ENCODE data around the gene KRT6B.

The KRT6B gene

DNA sequence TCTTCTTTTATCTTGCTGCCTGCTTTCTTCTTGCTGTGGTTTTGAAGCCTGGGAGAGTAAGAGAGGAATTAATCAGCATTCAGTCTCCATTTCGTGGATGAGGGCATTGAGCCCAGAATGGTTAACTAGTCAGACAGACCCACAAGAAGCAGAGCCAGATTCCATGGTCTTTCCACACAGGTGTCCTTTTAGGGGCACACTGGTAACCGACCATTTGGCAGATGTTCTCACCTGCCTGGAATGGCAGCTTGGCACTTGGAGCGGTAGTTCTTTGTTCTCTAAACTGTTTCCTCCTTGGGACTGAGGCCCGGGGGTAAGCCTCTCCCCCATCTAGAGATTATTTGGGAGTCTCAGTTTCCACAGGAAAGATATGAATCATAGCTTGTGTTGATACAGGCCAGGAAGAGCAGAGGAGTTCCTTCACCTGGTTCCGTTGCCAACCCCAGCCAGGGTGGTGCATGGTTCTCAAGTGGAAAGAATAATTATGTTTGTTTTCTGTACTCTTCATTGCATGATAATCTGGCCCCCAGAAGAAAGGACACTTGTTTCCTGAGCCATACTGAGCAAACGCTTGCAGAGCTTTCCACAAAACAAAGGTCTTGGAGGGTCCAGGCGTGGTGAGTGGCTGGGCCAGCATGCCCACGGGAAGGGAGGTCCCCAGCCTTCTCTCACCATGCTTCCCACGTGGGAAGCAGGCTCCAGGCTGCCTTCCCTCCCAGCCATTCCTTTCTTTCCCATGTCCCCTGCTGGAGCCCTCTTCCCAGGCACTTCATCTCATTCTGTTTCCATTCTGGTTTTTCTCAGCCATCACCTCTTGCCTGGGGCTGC, 15.7 kb downstream of the KRT6B start:
- no peak for DNase-seq
- TF ChIP-seq POLR2A (IDR thresholded peaks at IDR 0.05; ENCODE audit: low read length) (no peak), GATA1 (IDR thresholded peaks at IDR 0.05; ENCODE audit: low read depth, low read length) (no peak)

DNA sequence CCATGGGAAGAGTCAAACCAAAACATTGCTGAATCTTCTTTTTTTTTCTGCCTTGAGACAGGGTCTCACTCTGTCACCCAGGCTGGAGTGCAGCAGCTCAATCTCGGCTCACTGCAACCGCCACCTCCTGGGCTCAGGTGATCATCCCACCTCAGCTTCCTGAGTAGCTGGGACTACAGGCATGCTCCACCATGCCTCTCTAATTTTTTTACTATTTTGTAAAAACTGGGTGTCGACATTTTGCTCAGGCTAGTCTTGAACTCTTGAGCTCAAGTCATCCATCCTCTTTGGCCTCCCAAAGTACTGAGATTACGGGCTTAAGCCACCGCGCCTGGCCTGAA, 16.3 kb downstream of the KRT6B start:
- DNase-seq, result no peak

DNA sequence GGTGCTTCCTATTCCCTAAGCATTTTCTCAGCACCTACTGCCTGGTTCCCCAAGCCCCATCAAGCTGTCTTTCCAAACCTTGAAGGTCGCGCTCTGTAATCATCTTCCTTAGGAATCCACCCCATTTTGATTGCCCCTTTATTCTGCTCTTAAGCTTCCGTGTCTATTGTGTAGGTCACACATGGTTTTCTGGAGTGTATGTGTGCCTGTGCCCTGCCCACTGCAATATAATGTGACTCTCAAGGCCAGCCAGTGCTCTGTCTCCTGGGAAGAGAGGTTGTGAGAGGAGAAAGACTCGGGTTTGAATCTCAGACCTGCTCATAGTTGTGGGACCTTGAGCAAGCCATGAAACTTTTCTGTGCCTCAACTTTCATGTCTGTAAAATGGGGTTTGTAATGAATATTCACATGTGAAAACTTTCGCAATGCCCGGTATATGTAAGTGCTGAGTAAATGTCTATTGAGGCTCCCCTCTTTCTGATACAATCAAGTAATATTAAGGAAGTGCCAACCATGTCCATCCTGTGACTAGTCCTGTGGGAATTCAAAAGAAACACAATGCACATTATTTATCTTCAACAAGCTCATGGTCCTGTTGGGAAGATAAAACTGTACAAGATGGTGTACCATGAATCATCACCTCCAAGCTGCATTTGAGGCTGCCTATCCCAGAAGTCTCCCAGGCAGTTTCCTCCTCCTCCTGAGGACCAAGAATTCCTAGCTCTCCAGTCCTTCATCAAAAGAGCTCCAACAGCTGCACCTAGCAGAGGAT, 17.0 kb downstream of the KRT6B start:
- DNase-seq, result no peak
- TF ChIP-seq POLR2A (IDR thresholded peaks at IDR 0.05; ENCODE audit: low read length) (no peak), GATA1 (IDR thresholded peaks at IDR 0.05; ENCODE audit: low read depth, low read length) (no peak)

More for the DNA sequence above, 16.3 kb downstream of the KRT6B start:
- no peak for TF ChIP-seq POLR2A (IDR thresholded peaks at IDR 0.05; ENCODE audit: low read length)
- TF ChIP-seq GATA1 (IDR thresholded peaks at IDR 0.05; ENCODE audit: low read depth, low read length), result no peak

DNA sequence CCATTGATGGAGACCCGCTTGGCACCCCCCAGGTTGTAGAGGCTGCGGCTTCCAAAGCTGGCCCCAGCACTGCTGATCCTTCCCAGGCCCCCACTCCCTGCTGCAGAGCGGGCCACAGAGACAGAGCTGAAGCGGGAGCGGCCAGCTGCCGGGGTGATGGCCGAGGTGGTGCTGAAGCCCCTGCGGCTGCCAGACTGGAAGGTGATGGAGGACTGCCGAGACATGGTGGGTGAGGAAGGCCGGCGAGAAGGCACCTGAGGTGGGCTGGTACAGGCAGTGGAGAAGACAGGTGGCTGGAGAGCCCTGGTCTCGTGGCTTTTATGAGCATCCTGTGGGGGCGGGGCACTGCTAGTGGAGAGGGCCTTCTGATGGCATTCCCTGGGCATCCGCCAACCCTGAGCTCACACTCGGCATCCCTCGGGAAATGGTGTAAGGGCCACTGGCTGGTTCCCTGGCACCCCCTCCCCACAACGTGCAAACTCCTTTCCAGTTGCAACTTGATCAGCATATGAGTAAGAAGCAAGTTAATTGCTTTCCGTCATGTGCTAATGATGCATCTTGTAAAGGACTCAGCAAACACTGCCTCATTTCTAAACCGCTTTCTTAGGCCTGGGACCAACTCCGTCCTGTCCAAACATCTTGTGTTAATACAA, 17.7 kb downstream of the KRT6B start, which contains the start of gene KRT75:
Gene KRT75 (minus strand): TSS at position 291 of the 653 bp plus-strand sequence. CDS start 67 bp downstream, at position 224.
- DNase-seq, result no peak
- TF ChIP-seq POLR2A (IDR thresholded peaks at IDR 0.05; ENCODE audit: low read length) (no peak), GATA1 (IDR thresholded peaks at IDR 0.05; ENCODE audit: low read depth, low read length) (no peak)

DNA sequence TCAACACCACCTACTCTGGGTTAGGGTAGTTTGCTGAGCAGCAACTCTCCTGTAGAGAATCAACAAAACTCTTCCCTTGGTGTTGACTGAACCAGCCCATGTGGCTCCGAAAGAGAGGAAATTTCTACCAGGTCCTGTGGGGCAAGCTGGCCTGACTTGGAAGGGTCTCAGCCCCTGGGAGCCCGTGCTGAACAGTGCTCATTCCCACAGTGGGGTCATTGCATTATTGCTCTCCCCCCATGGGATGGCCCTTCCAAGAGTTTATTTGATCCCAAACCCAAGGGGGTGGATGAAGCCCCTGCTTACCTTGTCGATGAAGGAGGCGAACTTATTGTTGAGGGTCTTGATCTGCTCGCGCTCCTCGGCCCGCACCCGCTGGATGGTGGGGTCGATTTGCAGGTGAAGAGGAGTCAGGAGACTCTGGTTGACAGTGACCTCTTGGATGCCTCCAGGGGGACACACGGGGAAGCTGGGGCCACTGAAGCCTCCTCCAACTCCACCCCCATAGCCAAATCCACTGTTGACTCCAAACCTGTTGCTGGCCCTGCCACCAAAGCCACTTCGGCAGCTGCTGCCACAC, 18.4 kb downstream of the KRT6B start:
- DNase-seq, result no peak
- TF ChIP-seq POLR2A (IDR thresholded peaks at IDR 0.05; ENCODE audit: low read length), result no peak
- no peak for TF ChIP-seq GATA1 (IDR thresholded peaks at IDR 0.05; ENCODE audit: low read depth, low read length)

DNA sequence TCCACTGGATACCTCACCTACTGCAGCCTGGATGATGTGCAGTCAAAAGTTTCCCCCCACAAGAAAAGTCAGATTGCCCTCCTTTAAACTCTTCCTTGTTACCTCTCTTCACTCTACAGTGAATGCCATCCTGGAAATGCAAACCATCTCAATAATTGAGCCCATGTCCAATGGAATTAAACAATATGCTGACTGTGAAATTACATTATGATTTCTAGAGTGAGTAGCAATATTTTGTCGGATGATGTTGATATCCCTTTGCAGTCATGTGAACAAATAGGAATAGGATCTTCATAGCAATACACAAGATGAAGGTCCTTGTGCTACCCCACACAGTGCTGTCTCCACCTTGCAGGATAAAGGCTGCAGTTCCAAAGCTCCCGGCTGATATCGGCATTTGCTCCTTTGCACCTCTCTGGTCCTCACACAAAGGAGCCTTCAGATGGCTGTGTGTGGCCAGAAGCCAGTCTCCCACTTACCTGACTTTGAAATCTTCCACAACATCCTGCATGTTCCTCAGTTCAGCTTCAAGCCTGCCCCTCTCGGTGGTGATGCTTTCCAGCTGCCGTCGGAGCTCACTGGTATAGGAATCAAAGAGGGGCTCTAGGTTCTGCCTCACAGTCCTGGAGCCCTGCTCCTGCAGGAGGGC, 19.3 kb downstream of the KRT6B start:
- TF ChIP-seq POLR2A (IDR thresholded peaks at IDR 0.05; ENCODE audit: low read length) (no peak), GATA1 (IDR thresholded peaks at IDR 0.05; ENCODE audit: low read depth, low read length) (no peak)
- no peak for DNase-seq

DNA sequence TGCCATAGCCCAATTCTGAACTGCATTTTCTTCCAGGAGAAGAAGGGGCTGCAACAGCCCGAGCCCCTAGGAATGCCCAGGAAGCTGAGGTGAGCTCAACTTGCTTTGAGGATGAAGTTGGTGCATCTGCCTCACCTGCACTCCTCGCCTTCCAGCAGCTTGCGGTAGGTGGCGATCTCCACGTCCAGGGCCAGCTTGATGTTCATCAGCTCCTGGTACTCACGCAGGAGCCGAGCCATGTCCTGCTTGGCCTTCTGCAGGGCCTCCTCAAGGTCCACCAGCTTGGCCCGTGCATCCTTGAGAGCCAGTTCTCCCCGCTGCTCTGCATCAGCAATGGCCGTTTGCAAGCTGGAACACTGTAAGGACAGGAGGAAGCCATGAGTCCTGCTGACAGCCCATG, 23.8 kb downstream of the KRT6B start:
- no peak for DNase-seq

DNA sequence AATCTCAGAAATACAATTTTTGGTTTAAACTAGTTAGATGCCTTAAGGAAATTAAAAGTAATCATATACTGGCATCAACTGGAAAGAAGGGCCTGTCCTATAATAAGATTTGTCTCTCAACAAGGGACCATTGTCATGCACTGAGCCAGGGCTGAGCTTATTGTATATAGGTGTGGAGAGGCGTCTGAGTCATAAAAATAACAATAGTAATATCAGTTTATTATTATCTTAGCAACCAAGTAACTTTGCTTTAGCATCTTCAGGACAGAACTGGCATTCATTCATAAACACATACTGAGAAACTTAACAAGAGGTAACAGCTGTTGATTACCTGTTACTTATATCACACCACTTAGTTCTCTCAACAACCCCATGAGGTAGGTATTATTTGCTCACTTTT, 24.9 kb downstream of the KRT6B start:
- DNase-seq, result no peak

More for the DNA sequence above, 23.8 kb downstream of the KRT6B start:
- TF ChIP-seq GATA1 (IDR thresholded peaks at IDR 0.05; ENCODE audit: low read depth, low read length) (no peak), POLR2A (IDR thresholded peaks at IDR 0.05; ENCODE audit: low read length) (no peak)

DNA sequence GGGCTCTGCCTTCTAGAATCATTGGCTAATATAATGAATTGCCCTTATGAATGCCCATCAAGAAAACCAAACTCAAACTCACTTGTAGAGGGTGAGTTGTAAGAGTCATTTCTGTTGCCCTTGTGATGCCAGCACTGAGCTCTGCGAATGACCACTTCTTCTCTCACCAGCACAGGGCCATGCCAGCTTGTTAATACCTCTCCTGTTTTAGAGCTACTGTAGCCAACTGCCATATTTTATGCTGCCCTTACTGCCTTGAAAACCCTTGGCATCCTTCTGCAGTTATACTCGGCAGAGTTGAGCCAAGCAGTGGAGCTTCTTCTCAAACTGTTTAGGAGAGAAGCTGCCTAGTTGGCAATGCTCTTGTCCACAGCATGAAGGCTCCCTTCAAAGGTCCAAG, 25.9 kb downstream of the KRT6B start:
- TF ChIP-seq GATA1 (IDR thresholded peaks at IDR 0.05; ENCODE audit: low read depth, low read length) (no peak), POLR2A (IDR thresholded peaks at IDR 0.05; ENCODE audit: low read length) (no peak)
- DNase-seq, result no peak

More for the DNA sequence above, 24.9 kb downstream of the KRT6B start:
- TF ChIP-seq POLR2A (IDR thresholded peaks at IDR 0.05; ENCODE audit: low read length), result no peak
- TF ChIP-seq GATA1 (IDR thresholded peaks at IDR 0.05; ENCODE audit: low read depth, low read length), result no peak

DNA sequence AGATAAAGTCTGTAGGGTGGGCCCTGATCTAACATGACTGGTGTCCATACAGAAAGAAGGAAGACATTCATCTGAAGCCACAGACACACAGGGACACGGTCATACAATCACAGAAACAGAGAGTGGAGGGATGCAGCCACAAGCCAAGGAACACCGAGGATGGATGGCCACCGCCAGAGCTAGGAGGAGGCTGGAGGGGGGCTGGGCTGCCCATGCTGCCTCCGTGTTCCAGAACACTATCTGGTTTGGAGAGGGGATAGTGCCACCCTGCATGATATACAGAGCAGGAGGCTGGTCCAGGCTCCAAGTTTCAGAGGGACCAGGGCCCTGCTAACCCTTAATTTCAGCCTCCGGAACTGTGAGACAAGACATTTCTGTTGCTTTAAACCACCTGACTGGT, 26.5 kb downstream of the KRT6B start:
- no peak for DNase-seq
- TF ChIP-seq GATA1 (IDR thresholded peaks at IDR 0.05; ENCODE audit: low read depth, low read length) (no peak), POLR2A (IDR thresholded peaks at IDR 0.05; ENCODE audit: low read length) (no peak)

DNA sequence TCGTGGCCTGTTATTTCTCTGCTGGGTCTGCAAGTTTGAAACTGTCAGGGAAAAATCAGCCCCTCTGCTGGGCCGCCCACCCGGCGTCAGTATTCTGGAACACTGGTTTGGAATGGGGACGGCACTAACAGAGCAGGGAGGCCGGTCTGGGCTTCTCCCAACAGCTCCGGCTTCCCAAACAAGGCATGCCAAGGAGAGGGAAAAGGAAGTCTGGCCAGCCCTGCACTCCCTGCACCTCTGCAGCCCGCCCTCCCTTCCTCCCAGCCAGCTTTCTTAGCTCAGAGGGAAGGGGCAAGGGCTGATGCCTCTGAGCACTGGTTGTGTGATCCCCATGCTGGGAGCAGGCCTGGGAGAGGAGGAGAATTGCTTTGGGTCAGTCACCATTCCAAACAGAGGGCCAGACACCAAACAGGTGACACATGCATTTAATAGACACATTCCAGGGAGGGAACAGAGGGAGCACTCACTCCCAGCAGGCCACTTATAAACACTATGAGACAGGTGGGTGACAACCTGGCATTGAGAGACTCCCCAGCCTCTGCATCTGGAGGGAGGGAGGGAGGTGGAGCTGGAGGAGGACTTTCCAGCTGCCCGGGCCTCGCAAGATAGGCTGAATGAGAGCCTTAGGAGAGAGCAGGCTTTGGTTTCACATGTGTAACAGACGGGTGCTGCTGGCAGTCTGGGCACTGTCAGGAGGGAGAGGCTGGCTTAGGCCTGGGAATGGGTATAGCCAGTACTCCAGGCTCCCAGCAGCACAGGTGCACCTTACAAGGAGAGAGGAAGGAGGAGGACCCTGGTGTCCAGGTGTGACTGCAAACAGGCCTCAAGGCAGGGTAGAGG, 28.1 kb downstream of the KRT6B start:
- TF ChIP-seq GATA1 (IDR thresholded peaks at IDR 0.05; ENCODE audit: low read depth, low read length), result no peak
- no peak for TF ChIP-seq POLR2A (IDR thresholded peaks at IDR 0.05; ENCODE audit: low read length)
- DNase-seq, result no peak

DNA sequence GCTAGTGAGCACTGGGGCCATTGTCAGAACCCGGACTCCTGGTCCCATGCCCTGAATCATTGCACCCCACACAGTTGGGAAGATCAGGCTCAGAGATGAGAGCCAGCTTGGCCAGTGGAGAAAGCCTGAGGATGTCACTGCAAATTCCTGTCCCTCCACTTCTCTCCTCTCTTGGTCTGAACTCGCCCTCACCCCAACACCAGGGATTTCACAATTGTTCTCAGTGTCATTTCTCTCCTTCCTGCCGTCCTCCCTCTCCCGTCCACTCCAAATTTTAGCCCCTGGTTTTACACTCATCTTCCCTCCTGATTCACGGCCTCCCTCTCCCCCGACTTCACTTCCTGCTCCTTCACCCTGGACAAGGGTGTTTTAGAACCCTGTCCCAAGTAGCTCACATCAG, 28.9 kb downstream of the KRT6B start:
- TF ChIP-seq GATA1 (IDR thresholded peaks at IDR 0.05; ENCODE audit: low read depth, low read length) (no peak), POLR2A (IDR thresholded peaks at IDR 0.05; ENCODE audit: low read length) (no peak)
- no peak for DNase-seq
